ENCODE results near the gene IFNGR1. TPM values are rescaled to one million over a fixed set of nuclear protein-coding genes. Genes with fewer than 3 reads are reported as not detected.

IFNGR1 gene
- total RNA-seq, 1 donor from 2014 or later: 25.4 TPM

DNA sequence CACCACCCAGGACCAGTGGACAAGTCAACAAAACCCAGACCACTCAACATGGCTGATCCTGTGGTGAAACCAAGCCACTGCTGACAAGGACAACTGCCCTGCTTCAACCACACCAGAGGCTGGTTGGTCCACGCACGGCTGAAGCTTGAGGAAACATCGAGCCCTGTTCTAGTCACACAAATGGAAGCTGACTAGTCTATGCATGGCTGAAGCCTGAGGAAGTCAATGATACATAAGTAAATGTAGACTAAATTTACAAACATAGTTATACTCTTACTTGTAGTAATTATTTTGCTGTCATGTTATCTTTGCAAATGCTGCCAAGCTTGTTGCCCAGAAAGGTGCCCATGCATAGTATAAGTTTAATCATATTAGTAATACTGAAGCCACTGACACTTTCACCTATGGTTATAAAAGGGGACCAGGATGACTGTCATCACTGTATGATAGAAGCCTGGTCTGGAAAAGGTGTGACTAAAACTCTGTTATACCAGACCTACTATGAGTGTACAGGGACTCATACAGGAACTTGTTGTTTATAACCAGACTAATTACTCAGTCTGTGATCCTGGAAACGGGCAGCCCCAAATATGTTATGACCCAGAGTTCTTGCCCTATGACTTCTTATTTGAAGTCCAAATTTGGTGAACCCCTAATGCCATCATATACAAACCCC is 51.3 kb downstream of the IFNGR1 start:
- no peaks in the 10 kb centered on the region for H3K36me3 Mint-ChIP-seq
- peaks cover 1% of the 10 kb centered on the region for H3K27me3 Mint-ChIP-seq (ENCODE audit: low read depth)
- peaks cover 50% of the 10 kb centered on the region for H3K9me3 Mint-ChIP-seq
- peaks cover 7% of the 10 kb centered on the region for H3K4me1 Mint-ChIP-seq
- DNase-seq (ENCODE audit: low spot score in 2 of 2, unreplicated experiment in 2 of 2): no peak
- H3K27ac Mint-ChIP-seq: no peak overlapping the region
- TF ChIP-seq, protein P1, sequence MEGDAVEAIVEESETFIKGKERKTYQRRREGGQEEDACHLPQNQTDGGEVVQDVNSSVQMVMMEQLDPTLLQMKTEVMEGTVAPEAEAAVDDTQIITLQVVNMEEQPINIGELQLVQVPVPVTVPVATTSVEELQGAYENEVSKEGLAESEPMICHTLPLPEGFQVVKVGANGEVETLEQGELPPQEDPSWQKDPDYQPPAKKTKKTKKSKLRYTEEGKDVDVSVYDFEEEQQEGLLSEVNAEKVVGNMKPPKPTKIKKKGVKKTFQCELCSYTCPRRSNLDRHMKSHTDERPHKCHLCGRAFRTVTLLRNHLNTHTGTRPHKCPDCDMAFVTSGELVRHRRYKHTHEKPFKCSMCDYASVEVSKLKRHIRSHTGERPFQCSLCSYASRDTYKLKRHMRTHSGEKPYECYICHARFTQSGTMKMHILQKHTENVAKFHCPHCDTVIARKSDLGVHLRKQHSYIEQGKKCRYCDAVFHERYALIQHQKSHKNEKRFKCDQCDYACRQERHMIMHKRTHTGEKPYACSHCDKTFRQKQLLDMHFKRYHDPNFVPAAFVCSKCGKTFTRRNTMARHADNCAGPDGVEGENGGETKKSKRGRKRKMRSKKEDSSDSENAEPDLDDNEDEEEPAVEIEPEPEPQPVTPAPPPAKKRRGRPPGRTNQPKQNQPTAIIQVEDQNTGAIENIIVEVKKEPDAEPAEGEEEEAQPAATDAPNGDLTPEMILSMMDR (IDR thresholded peaks at IDR 0.05; ENCODE audit: unreplicated experiment): no peak
- no peak overlapping the region for H3K4me3 Mint-ChIP-seq

- peaks cover 52% of the 10 kb centered on the region for H3K9me3 Mint-ChIP-seq
Observed at GRCh38 chr6:137166247-137167098, 52.7 kb downstream of the IFNGR1 start.

GRCh38 chr6:137165375-137166246 is 53.6 kb downstream of the IFNGR1 start:
- H3K27me3 Mint-ChIP-seq (ENCODE audit: low read depth): no peaks in the 10 kb centered on the region
- DNase-seq (ENCODE audit: low spot score in 2 of 2, unreplicated experiment in 2 of 2): no peak
- no peak overlapping the region for H3K27ac Mint-ChIP-seq
- H3K36me3 Mint-ChIP-seq: no peaks in the 10 kb centered on the region
- peaks cover 57% of the 10 kb centered on the region for H3K9me3 Mint-ChIP-seq
- H3K4me3 Mint-ChIP-seq: no peak overlapping the region
- TF ChIP-seq, protein P1 (IDR thresholded peaks at IDR 0.05; ENCODE audit: unreplicated experiment): no peak
- H3K4me1 Mint-ChIP-seq: no peaks in the 10 kb centered on the region

More at GRCh38 chr6:137166247-137167098, 52.7 kb downstream of the IFNGR1 start:
- Mint-ChIP-seq H3K27me3 (ENCODE audit: low read depth) (no peaks in the 10 kb centered on the region), H3K4me1 (no peaks in the 10 kb centered on the region), H3K36me3 (no peaks in the 10 kb centered on the region), H3K4me3 (no peak overlapping the region), H3K27ac (no peak overlapping the region)
- DNase-seq (ENCODE audit: low spot score in 2 of 2, unreplicated experiment in 2 of 2): no peak
- TF ChIP-seq, protein P1 (IDR thresholded peaks at IDR 0.05; ENCODE audit: unreplicated experiment): no peak

- Mint-ChIP-seq H3K4me1 (no peaks in the 10 kb centered on the region), H3K4me3 (no peak overlapping the region), H3K36me3 (no peaks in the 10 kb centered on the region), H3K27ac (no peak overlapping the region), H3K9me3 (peaks cover 45% of the 10 kb centered on the region), H3K27me3 (ENCODE audit: low read depth) (no peaks in the 10 kb centered on the region)
- TF ChIP-seq, protein P1 (IDR thresholded peaks at IDR 0.05; ENCODE audit: unreplicated experiment): no peak
- DNase-seq (ENCODE audit: low spot score in 2 of 2, unreplicated experiment in 2 of 2): no peak
Observed at GRCh38 chr6:137163732-137164318, 55.4 kb downstream of the IFNGR1 start.

GRCh38 chr6:137162692-137163306 is 56.4 kb downstream of the IFNGR1 start:
- Mint-ChIP-seq H3K4me1 (peaks cover 6% of the 10 kb centered on the region), H3K36me3 (no peaks in the 10 kb centered on the region), H3K4me3 (no peak overlapping the region), H3K9me3 (peaks cover 45% of the 10 kb centered on the region), H3K27ac (no peak overlapping the region), H3K27me3 (ENCODE audit: low read depth) (no peaks in the 10 kb centered on the region)
- DNase-seq (ENCODE audit: low spot score in 2 of 2, unreplicated experiment in 2 of 2): no peak
- TF ChIP-seq, protein P1 (IDR thresholded peaks at IDR 0.05; ENCODE audit: unreplicated experiment): no peak

Data from mesothelial cell of epicardium (in vitro differentiated cells).